T-helper 1 cell (primary cell): ENCODE measurements around the gene SPPL2A.
A peak's percentile ranks its signal among the peaks of the same experiment; 100 is the strongest.

ENCODE experiments used
- DNase-seq, 5 donors: peaks; one replicate each; pipeline ENCODE4 v3.0.0-alpha.2; 2012 to 2020

Gene SPPL2A

GRCh38 chr15:50764461-50765194 is 878 bp downstream of the SPPL2A start:
- peak in 1 of 5 donors; percentile 65 for DNase-seq

GRCh38 chr15:50758712-50759205 is 6.7 kb downstream of the SPPL2A start:
- no peak for DNase-seq

GRCh38 chr15:50753463-50753862 is 12.0 kb downstream of the SPPL2A start:
- DNase-seq, result no peak

- no peak for DNase-seq
Measured at GRCh38 chr15:50751394-50751793, 14.1 kb downstream of the SPPL2A start.

GRCh38 chr15:50750227-50750705 is 15.2 kb downstream of the SPPL2A start:
- DNase-seq, result no peak

GRCh38 chr15:50747523-50747922 is 18.0 kb downstream of the SPPL2A start:
- no peak for DNase-seq

GRCh38 chr15:50744601-50745000 is 20.9 kb downstream of the SPPL2A start:
- DNase-seq, result no peak

- DNase-seq, result no peak
Measured at GRCh38 chr15:50740955-50741354, 24.6 kb downstream of the SPPL2A start.

- DNase-seq, result no peak
Measured at GRCh38 chr15:50736823-50737222, 28.7 kb downstream of the SPPL2A start.

- DNase-seq, result no peak
Measured at GRCh38 chr15:50735156-50735555, 30.4 kb downstream of the SPPL2A start.

GRCh38 chr15:50726315-50726714 is 39.2 kb downstream of the SPPL2A start:
- no peak for DNase-seq

GRCh38 chr15:50718700-50719125 is 46.8 kb downstream of the SPPL2A start:
- no peak for DNase-seq

- DNase-seq, result no peak
Measured at GRCh38 chr15:50712018-50712417, 53.5 kb downstream of the SPPL2A start.

- no peak for DNase-seq
Measured at GRCh38 chr15:50710585-50710984, 54.9 kb downstream of the SPPL2A start.

- no peak for DNase-seq
Measured at GRCh38 chr15:50707878-50708427, 57.6 kb downstream of the SPPL2A start.

- no peak for DNase-seq
Measured at GRCh38 chr15:50702762-50703334, 62.7 kb downstream of the SPPL2A start.

GRCh38 chr15:50698101-50698500 is 67.4 kb downstream of the SPPL2A start:
- no peak for DNase-seq

GRCh38 chr15:50697109-50697797 is 68.3 kb downstream of the SPPL2A start:
- no peak for DNase-seq

GRCh38 chr15:50694634-50695165 is 70.8 kb downstream of the SPPL2A start:
- DNase-seq, result peak in 1 of 5 donors; percentile 1

- DNase-seq, result no peak
Measured at GRCh38 chr15:50687302-50687902, 78.1 kb downstream of the SPPL2A start.

GRCh38 chr15:50686469-50687301 is 78.8 kb downstream of the SPPL2A start, which contains the start of gene TRPM7:
TSS of gene TRPM7 (minus strand) at chr15:50686797. CDS start at chr15:50686533, 264 bp downstream.
- peak; percentile 76 to 89 (median 80) for DNase-seq
